GM21737 (cell line): ENCODE measurements around the gene MYO7B.
"Not testable (repeated sequence)": the region's sequence is repeated elsewhere in the genome, so short reads cannot be mapped to it uniquely, and the experiment has no call there.

ENCODE experiments used
- ATAC-seq: cut with Tn5 transposase; IDR thresholded peaks from one replicate; pipeline ENCODE4 v1.9.1; 2021; ENCODE audit warnings: mild to moderate bottlenecking, moderate library complexity; ENCODE audit not compliant: unreplicated experiment

Gene MYO7B

GRCh38 chr2:127523269-127523939, 12.1 kb upstream of the MYO7B start:
- ATAC-seq, result no peak

GRCh38 chr2:127524198-127524834, 11.2 kb upstream of the MYO7B start:
- not testable (repeated sequence) for ATAC-seq

- no peak for ATAC-seq
These were observed 9.8 kb upstream of the MYO7B start for GRCh38 chr2:127525691-127526131.

GRCh38 chr2:127526132-127527000, 9.1 kb upstream of the MYO7B start, which contains the start of gene IWS1:
IWS1 (minus strand) TSS chr2:127526489; CDS start chr2:127526208, 281 bp downstream.
- ATAC-seq, result peak; percentile 83

- peak; percentile 10 for ATAC-seq
These were observed 8.3 kb upstream of the MYO7B start for GRCh38 chr2:127527001-127527804.

- no peak for ATAC-seq
These were observed 7.0 kb upstream of the MYO7B start for GRCh38 chr2:127528487-127528886.

- ATAC-seq, result not testable (repeated sequence)
These were observed 6.1 kb upstream of the MYO7B start for GRCh38 chr2:127529416-127529815.

GRCh38 chr2:127530245-127531140, 5.0 kb upstream of the MYO7B start:
- no peak for ATAC-seq

- no peak for ATAC-seq
These were observed 4.2 kb upstream of the MYO7B start for GRCh38 chr2:127531221-127531648.

GRCh38 chr2:127532296-127532695, 3.2 kb upstream of the MYO7B start:
- ATAC-seq, result no peak

GRCh38 chr2:127535918-127536317, 435 bp downstream of the MYO7B start:
- no peak for ATAC-seq

GRCh38 chr2:127536707-127537541, 1.4 kb downstream of the MYO7B start:
- ATAC-seq, result no peak

- ATAC-seq, result no peak
These were observed 2.2 kb downstream of the MYO7B start for GRCh38 chr2:127537644-127538043.

GRCh38 chr2:127541809-127542208, 6.3 kb downstream of the MYO7B start:
- no peak for ATAC-seq

- ATAC-seq, result no peak
These were observed 6.7 kb downstream of the MYO7B start for GRCh38 chr2:127542231-127542630.

GRCh38 chr2:127543013-127543501, 7.6 kb downstream of the MYO7B start:
- ATAC-seq, result not testable (repeated sequence)

- no peak for ATAC-seq
These were observed 9.7 kb downstream of the MYO7B start for GRCh38 chr2:127545189-127545588.

- no peak for ATAC-seq
These were observed 10.3 kb downstream of the MYO7B start for GRCh38 chr2:127545796-127546195.

- no peak for ATAC-seq
These were observed 11.3 kb downstream of the MYO7B start for GRCh38 chr2:127546797-127547196.
